HCT116 (cell line): ENCODE data around the gene TAPBPL. TPM values are rescaled to one million over a fixed set of nuclear protein-coding genes. Genes with fewer than 3 reads are reported as not detected.
A peak's percentile ranks its signal among the peaks of the same experiment; 100 is the strongest.

Experiments
- ATAC-seq: fragments of 200-7000 bp; cut with Tn5 transposase; 2 replicates; pipeline ENCODE4 v1.9.1; 2020; ENCODE audit warnings: mild to moderate bottlenecking, moderate library complexity
- BruUV-seq: library from RNA; stranded (reverse); fragments of 400-500 nt; replicated peaks from 2 replicates; lab custom pipeline; 2021; lab: Mats Ljungman, UMichigan
- CTCF ChIA-PET: fragments of 300-600 bp; sonication (Branson Sonifier 250); formaldehyde crosslinking; loops from one replicate; lab custom pipeline; 2021; ENCODE audit warnings: antibody characterized with exemption; lab: Charles Lee
- POLR2A ChIA-PET: fragments of 300-600, 350-600 bp; sonication (Branson Sonifier 250); formaldehyde crosslinking; loops from one replicate; lab custom pipeline; 2021; ENCODE audit warnings: antibody characterized with exemption; lab: Charles Lee
- RAD21 ChIA-PET, 2 experiments: fragments of 300-600 bp; sonication (Branson Sonifier 250); formaldehyde crosslinking; loops; one replicate each; lab custom pipeline; 2023; ENCODE audit warnings: low total read pairs in 2 of 2; ENCODE audit not compliant: uncharacterized antibody in 2 of 2, unreplicated experiment in 2 of 2, low non-redundant PET in 1 of 2; lab: Charles Lee
- DNase-seq: peaks from one replicate; pipeline ENCODE4 v3.0.0-alpha.2; 2010; ENCODE audit warnings: low read depth, low spot score
- H2AFZ ChIP-seq: fragments of 200-600 bp; shearing (Covaris generic), sonication (generic); 2 replicates; pipeline ENCODE4 v1.6.1; 2017; ENCODE audit warnings: low read depth, mixed run types, mixed read lengths, antibody characterized with exemption, low read length; ENCODE audit not compliant: poor library complexity, severe bottlenecking
- H3K27ac ChIP-seq: 2 replicates; pipeline ENCODE4 v1.5.1; 2012; ENCODE audit warnings: low read depth, low read length
- H3K27me3 ChIP-seq: fragments of 200-600 bp; sonication (generic); 2 replicates; pipeline ENCODE4 v1.6.1; 2016; ENCODE audit warnings: mixed run types, low read length, mixed read lengths; ENCODE audit not compliant: insufficient read depth
- H3K36me3 ChIP-seq, 2 experiments: fragments of 200-500 bp in 1 of 2; fragments of 200-600 bp in 1 of 2; sonication (Bioruptor generic) in 1 of 2; sonication (generic) in 1 of 2; 2 replicates each; pipeline versions ENCODE4 v1.5.1 to v1.6.1; 2014 to 2016; ENCODE audit warnings: low read length in 2 of 2, inconsistent platforms in 1 of 2, mixed read lengths in 1 of 2, mixed run types in 1 of 2; ENCODE audit not compliant: insufficient read depth in 2 of 2, control insufficient read depth in 1 of 2
- H3K4me1 ChIP-seq, 2 experiments: fragments of 200-600 bp in 1 of 2; sonication (generic) in 1 of 2; 2 replicates each; pipeline versions ENCODE4 v1.5.1 to v1.6.1; 2012 to 2017; ENCODE audit warnings: low read length in 2 of 2, inconsistent platforms in 1 of 2, mild to moderate bottlenecking in 1 of 2, mixed read lengths in 1 of 2, mixed run types in 1 of 2, moderate library complexity in 1 of 2; ENCODE audit not compliant: insufficient read depth in 2 of 2, control insufficient read depth in 1 of 2
- H3K4me2 ChIP-seq: fragments of 200-600 bp; sonication (generic); 2 replicates; pipeline ENCODE4 v1.6.1; 2017; ENCODE audit warnings: mixed run types, low read length, mixed read lengths
- H3K4me3 ChIP-seq, 2 experiments: fragments of 200-600 bp in 1 of 2; sonication (generic) in 1 of 2; replicated peaks in 1 of 2; 2 replicates each; pipeline ENCODE4 v1.5.1; 2011 to 2016; ENCODE audit warnings: low read length in 2 of 2, control low read depth in 1 of 2, low read depth in 1 of 2, mild to moderate bottlenecking in 1 of 2, mixed read lengths in 1 of 2, mixed run types in 1 of 2
- H3K79me2 ChIP-seq: fragments of 200-600 bp; sonication (generic); 2 replicates; pipeline ENCODE4 v1.6.1; 2017; ENCODE audit warnings: mild to moderate bottlenecking, mixed run types, low read length, moderate library complexity, mixed read lengths; ENCODE audit not compliant: insufficient read depth
- H3K9ac ChIP-seq: fragments of 200-600 bp; sonication (generic); 2 replicates; pipeline ENCODE4 v1.6.1; 2016; ENCODE audit warnings: low read length, mixed read lengths
- H3K9me2 ChIP-seq: fragments of 200-600 bp; sonication (generic), shearing (Covaris generic); 2 replicates; pipeline ENCODE4 v1.6.1; 2017; ENCODE audit warnings: mixed run types, mild to moderate bottlenecking, moderate library complexity; ENCODE audit not compliant: insufficient read depth
- H3K9me3 ChIP-seq, 2 experiments: fragments of 200-500 bp in 1 of 2; fragments of 200-600 bp in 1 of 2; sonication (Bioruptor generic) in 1 of 2; sonication (generic) in 1 of 2; 2 replicates each; pipeline ENCODE4 v1.6.1; 2014 to 2017; ENCODE audit warnings: low read length in 2 of 2, mixed read lengths in 2 of 2, inconsistent platforms in 1 of 2, low read depth in 1 of 2, mild to moderate bottlenecking in 1 of 2, mixed run types in 1 of 2, moderate library complexity in 1 of 2; ENCODE audit not compliant: control insufficient read depth in 1 of 2, insufficient read depth in 1 of 2
- H4K20me1 ChIP-seq: fragments of 200-600 bp; sonication (generic), shearing (Covaris generic); 2 replicates; pipeline ENCODE4 v1.6.1; 2017; ENCODE audit warnings: mixed run types, mild to moderate bottlenecking, moderate library complexity; ENCODE audit not compliant: insufficient read depth
- CBX3 ChIP-seq: IDR thresholded peaks from 2 replicates; pipeline ENCODE4 v1.6.1; 2012; ENCODE audit warnings: low read depth
- CEBPB ChIP-seq: IDR thresholded peaks from 2 replicates; pipeline ENCODE4 v1.6.1; 2012; ENCODE audit warnings: low read depth
- EZH2 ChIP-seq: fragments of 200-600 bp; sonication (generic); IDR thresholded peaks from 2 replicates; pipeline ENCODE4 v1.6.1; 2017; ENCODE audit warnings: antibody characterized with exemption, mixed run types
- EZH2phosphoT487 ChIP-seq: fragments of 200-600 bp; IDR thresholded peaks from 2 replicates; pipeline ENCODE4 v1.6.1; 2018; ENCODE audit warnings: antibody characterized with exemption, borderline replicate concordance
- FOSL1 ChIP-seq: IDR thresholded peaks from 2 replicates; pipeline ENCODE4 v1.6.1; 2012; ENCODE audit warnings: low read depth
- MAX ChIP-seq: IDR thresholded peaks from 2 replicates; pipeline ENCODE4 v1.6.1; 2012
- POLR2A ChIP-seq: IDR thresholded peaks from 2 replicates; pipeline ENCODE4 v1.7.0; 2011; ENCODE audit warnings: borderline replicate concordance; ENCODE audit not compliant: insufficient read depth, insufficient read length; ENCODE audit errors: extremely low read depth
- RAD21 ChIP-seq: IDR thresholded peaks from 2 replicates; pipeline ENCODE4 v1.6.1; 2012; ENCODE audit warnings: low read depth, mild to moderate bottlenecking
- SP1 ChIP-seq: IDR thresholded peaks from 2 replicates; pipeline ENCODE4 v1.6.1; 2012; ENCODE audit warnings: low read depth
- SRF ChIP-seq: IDR thresholded peaks from 2 replicates; pipeline ENCODE4 v1.6.1; 2012; ENCODE audit warnings: low read depth
- YY1 ChIP-seq: IDR thresholded peaks from 2 replicates; pipeline ENCODE4 v1.6.1; 2011; ENCODE audit warnings: low read length, low read depth, moderate library complexity, mild to moderate bottlenecking; ENCODE audit not compliant: insufficient replicate concordance; ENCODE audit errors: extremely low read depth
- ZFX ChIP-seq: fragments of 450-650 bp; IDR thresholded peaks from 2 replicates; pipeline ENCODE4 v1.6.1; 2017
- intact Hi-C: fragments of 100-400 bp; cut with micrococcal nuclease; formaldehyde crosslinking; loops from 2 replicates; pipeline ENCODE4 v1.10.0; 2022
- total RNA-seq: library from RNA; stranded (reverse); gene quantifications from one replicate; pipeline ENCODE4 v1.2.1, GENCODE V29; 2021; ENCODE audit not compliant: unreplicated experiment

The TAPBPL gene
- total RNA-seq, 1 experiment from 2014 or later = 0.54 TPM

GRCh38 chr12:6428326-6428725, 23.5 kb upstream of the TAPBPL start:
- Histone ChIP-seq H3K27ac (no peak overlapping the region), H3K27me3 (no peaks in the 10 kb centered on the region), H3K9me3 (no peaks in the 10 kb centered on the region), H3K4me2 (no peak overlapping the region), H3K9me2 (no peaks in the 10 kb centered on the region), H3K4me3 (no peak overlapping the region), H2AFZ (peak overlapping the region; percentile 31), H3K36me3 (no peaks in the 10 kb centered on the region), H3K4me1 (peaks cover 21 to 40% of the 10 kb centered on the region in 2 experiments), H3K9ac (no peak overlapping the region), H3K79me2 (no peaks in the 10 kb centered on the region), H4K20me1 (no peaks in the 10 kb centered on the region)
- ATAC-seq = no peak
- DNase-seq = no peak
- no TSS peak for BruUV-seq
- TF ChIP-seq RAD21 = no peak
- TF ChIP-seq EZH2phosphoT487 = no peak
- no peak for TF ChIP-seq EZH2
- no peak for TF ChIP-seq MAX
- no peak for TF ChIP-seq ZFX
- TF ChIP-seq CBX3 = no peak
- no peak for TF ChIP-seq YY1
- no peak for TF ChIP-seq SRF
- no peak for TF ChIP-seq FOSL1
- no peak for TF ChIP-seq CEBPB
- TF ChIP-seq SP1 = no peak
- TF ChIP-seq POLR2A = no peak
- intact Hi-C loops = no loop called here
- CTCF ChIA-PET = no interaction called here
- RAD21 ChIA-PET = no interaction called here
- POLR2A ChIA-PET = no interaction called here
